Measurements from ENCODE around the gene PARP3. TPM values are rescaled to one million over a fixed set of nuclear protein-coding genes. Genes with fewer than 3 reads are reported as not detected.

The PARP3 gene
- total RNA-seq, 4 donors from 2014 or later, result 10.9 to 19.0 (median 11.4) TPM

- no peak for ATAC-seq
- Histone ChIP-seq H3K27me3 (no peaks in the 10 kb centered on the region), H3K4me3 (no peak overlapping the region), H3K27ac (peak overlapping the region in 1 of 4 donors; percentile 10), H3K36me3 (peaks cover 0 to 33% of the 10 kb centered on the region in 2 donors), H3K9me3 (no peaks in the 10 kb centered on the region), H3K4me1 (peaks cover 32 to 51% of the 10 kb centered on the region in 2 donors)
- no peak for TF ChIP-seq CTCF (IDR thresholded peaks at IDR 0.05 in 4 of 5, conservative IDR thresholded peaks at IDR 0.05 in 1 of 5)
- TF ChIP-seq POLR2A (IDR thresholded peaks at IDR 0.05), result no peak
- in situ Hi-C loops (cut with MboI; ENCODE audit: low sequenced_read_pairs in 4 of 4), result no loop called here
- DNase-seq, result no peak
- intact Hi-C loops (cut with DNase I; ENCODE audit: low total_unique reads), result no loop called here
These were observed 16.7 kb downstream of the PARP3 start for GRCh38 chr3:51958603-51959521.

- H3K9me3 ChIP-seq, result no peaks in the 10 kb centered on the region
- intact Hi-C loops (cut with DNase I; ENCODE audit: low total_unique reads) (no loop called here), in situ Hi-C loops (cut with MboI; ENCODE audit: low sequenced_read_pairs in 4 of 4) (no loop called here)
- H3K4me3 ChIP-seq, result no peak overlapping the region
- TF ChIP-seq CTCF (IDR thresholded peaks at IDR 0.05 in 4 of 5, conservative IDR thresholded peaks at IDR 0.05 in 1 of 5), result no peak
- TF ChIP-seq POLR2A (IDR thresholded peaks at IDR 0.05), result no peak
- DNase-seq (no peak), ATAC-seq (no peak)
- peaks cover 39 to 59% of the 10 kb centered on the region in 2 donors for H3K4me1 ChIP-seq
- H3K27me3 ChIP-seq, result no peaks in the 10 kb centered on the region
- H3K27ac ChIP-seq, result no peak overlapping the region
- H3K36me3 ChIP-seq, result peaks cover 0 to 33% of the 10 kb centered on the region in 2 donors
These were observed 17.5 kb downstream of the PARP3 start for GRCh38 chr3:51959651-51960050.

- H3K9me3 ChIP-seq, result no peaks in the 10 kb centered on the region
- H3K4me1 ChIP-seq, result peaks cover 39 to 63% of the 10 kb centered on the region in 2 donors
- in situ Hi-C loops (cut with MboI; ENCODE audit: low sequenced_read_pairs in 4 of 4) (no loop called here), intact Hi-C loops (cut with DNase I; ENCODE audit: low total_unique reads) (no loop called here)
- ATAC-seq, result no peak
- H3K36me3 ChIP-seq, result peaks cover 0 to 33% of the 10 kb centered on the region in 2 donors
- no peak overlapping the region for H3K4me3 ChIP-seq
- H3K27me3 ChIP-seq, result no peaks in the 10 kb centered on the region
- TF ChIP-seq POLR2A (IDR thresholded peaks at IDR 0.05) (no peak), CTCF (IDR thresholded peaks at IDR 0.05 in 4 of 5, conservative IDR thresholded peaks at IDR 0.05 in 1 of 5) (no peak)
- H3K27ac ChIP-seq, result peak overlapping the region in 2 of 4 donors; percentile 18 to 98
- no peak for DNase-seq
These were observed 18.2 kb downstream of the PARP3 start for GRCh38 chr3:51960386-51960785.

- no peaks in the 10 kb centered on the region for H3K27me3 ChIP-seq
- H3K4me3 ChIP-seq, result no peak overlapping the region
- peaks cover 43 to 63% of the 10 kb centered on the region in 2 donors for H3K4me1 ChIP-seq
- peak overlapping the region; percentile 45 to 100 (median 94) for H3K27ac ChIP-seq
- in situ Hi-C loops (cut with MboI; ENCODE audit: low sequenced_read_pairs in 4 of 4) (no loop called here), intact Hi-C loops (cut with DNase I; ENCODE audit: low total_unique reads) (no loop called here)
- peaks cover 0 to 33% of the 10 kb centered on the region in 2 donors for H3K36me3 ChIP-seq
- ATAC-seq (no peak), DNase-seq (no peak)
- no peaks in the 10 kb centered on the region for H3K9me3 ChIP-seq
- TF ChIP-seq POLR2A (IDR thresholded peaks at IDR 0.05), result no peak
- no peak for TF ChIP-seq CTCF (IDR thresholded peaks at IDR 0.05 in 4 of 5, conservative IDR thresholded peaks at IDR 0.05 in 1 of 5)
These were observed 18.8 kb downstream of the PARP3 start for GRCh38 chr3:51961011-51961410.

Measured in gastrocnemius medialis (tissue), 4 donors.